Esophagus muscularis mucosa (tissue), 3 donors: ENCODE measurements around the gene PNMA8C.
"Not testable (repeated sequence)": the region's sequence is repeated elsewhere in the genome, so short reads cannot be mapped to it uniquely, and the experiment has no call there.

Experiments
- POLR2A ChIP-seq: fragments of 450-650 bp; IDR thresholded peaks from one replicate; pipeline ENCODE4 v1.6.1; 2017; ENCODE audit warnings: antibody characterized with exemption, moderate library complexity, mild to moderate bottlenecking, low read depth
- POLR2AphosphoS5 ChIP-seq, 2 donors: sonication (generic); formaldehyde crosslinking; IDR thresholded peaks; one replicate each; pipeline ENCODE4 v1.6.1; 2017; ENCODE audit warnings: antibody characterized with exemption in 2 of 2
- TF ChIP-seq, protein P1 (sequence below), 3 experiments: fragments of 200-600 bp in 2 of 3; fragments of 450-650 bp in 1 of 3; sonication (generic) in 2 of 3; IDR thresholded peaks; one replicate each; pipeline ENCODE4 v1.5.1; 2017 to 2019; ENCODE audit warnings: antibody characterized with exemption in 3 of 3, mild to moderate bottlenecking in 2 of 3, moderate library complexity in 1 of 3

DNA sequence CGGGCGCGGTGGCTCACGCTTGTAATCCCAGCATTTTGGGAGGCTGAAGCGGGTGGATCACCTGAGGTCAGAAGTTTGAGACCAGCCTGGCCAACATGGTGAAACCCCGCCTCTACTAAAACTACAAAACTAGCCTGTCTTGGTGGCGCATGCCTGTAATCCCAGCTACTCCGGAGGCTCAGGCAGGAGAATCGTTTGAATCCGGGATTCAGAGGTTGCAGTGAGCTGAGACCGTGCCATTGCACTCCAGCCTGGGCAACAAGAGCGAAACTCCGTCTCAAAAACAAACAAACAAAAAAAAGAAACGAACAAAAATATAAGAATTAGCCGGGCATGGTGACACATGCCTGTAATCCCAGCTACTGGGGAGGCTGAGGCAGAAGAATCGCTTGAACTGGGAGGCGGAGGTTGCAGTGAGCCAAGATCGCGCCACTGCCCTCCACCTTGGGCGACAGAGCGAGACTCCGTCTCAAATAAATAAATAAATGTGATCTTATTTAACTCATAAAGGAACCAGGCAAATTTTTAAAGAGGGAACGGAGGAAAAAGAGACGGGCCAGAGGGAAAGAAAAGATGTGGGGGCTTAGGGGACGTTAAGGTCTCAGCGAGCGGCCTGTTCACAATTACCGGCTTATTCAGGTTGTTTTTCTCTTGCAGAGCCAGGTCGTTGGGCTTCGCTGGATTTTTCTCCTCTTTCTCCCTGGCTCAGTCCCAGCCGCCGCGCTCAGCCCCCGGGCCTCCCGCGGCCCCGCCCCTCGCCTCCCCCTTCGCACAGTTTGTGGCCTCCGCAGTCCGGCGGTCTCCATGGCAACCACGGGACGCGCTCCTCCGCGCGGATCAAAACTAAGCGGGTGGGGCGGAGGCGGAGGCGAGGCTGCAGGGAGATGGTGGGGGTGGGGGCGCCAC, 12.7 kb downstream of the PNMA8C start:
- TF ChIP-seq, protein P1, sequence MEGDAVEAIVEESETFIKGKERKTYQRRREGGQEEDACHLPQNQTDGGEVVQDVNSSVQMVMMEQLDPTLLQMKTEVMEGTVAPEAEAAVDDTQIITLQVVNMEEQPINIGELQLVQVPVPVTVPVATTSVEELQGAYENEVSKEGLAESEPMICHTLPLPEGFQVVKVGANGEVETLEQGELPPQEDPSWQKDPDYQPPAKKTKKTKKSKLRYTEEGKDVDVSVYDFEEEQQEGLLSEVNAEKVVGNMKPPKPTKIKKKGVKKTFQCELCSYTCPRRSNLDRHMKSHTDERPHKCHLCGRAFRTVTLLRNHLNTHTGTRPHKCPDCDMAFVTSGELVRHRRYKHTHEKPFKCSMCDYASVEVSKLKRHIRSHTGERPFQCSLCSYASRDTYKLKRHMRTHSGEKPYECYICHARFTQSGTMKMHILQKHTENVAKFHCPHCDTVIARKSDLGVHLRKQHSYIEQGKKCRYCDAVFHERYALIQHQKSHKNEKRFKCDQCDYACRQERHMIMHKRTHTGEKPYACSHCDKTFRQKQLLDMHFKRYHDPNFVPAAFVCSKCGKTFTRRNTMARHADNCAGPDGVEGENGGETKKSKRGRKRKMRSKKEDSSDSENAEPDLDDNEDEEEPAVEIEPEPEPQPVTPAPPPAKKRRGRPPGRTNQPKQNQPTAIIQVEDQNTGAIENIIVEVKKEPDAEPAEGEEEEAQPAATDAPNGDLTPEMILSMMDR (IDR thresholded peaks at IDR 0.05), result not testable (repeated sequence)
- TF ChIP-seq POLR2A; POLR2AphosphoS5 (IDR thresholded peaks at IDR 0.05): not testable (repeated sequence)
